Heart left ventricle (tissue), 16 donors: Measurements from ENCODE around the gene TTC29. TPM values are rescaled to one million over a fixed set of nuclear protein-coding genes. Genes with fewer than 3 reads are reported as not detected.
"Not testable (repeated sequence)": the region's sequence is repeated elsewhere in the genome, so short reads cannot be mapped to it uniquely, and the experiment has no call there.

Experiments
- ATAC-seq, 4 donors: fragments of 200-7000 bp; cut with Tn5 transposase; one replicate each; pipeline ENCODE4 v1.9.1; 2020 to 2022; ENCODE audit warnings: moderate library complexity in 4 of 4, mild to moderate bottlenecking in 3 of 4, moderate number of reproducible peaks in 1 of 4
- DNase-seq, 5 donors: peaks; one replicate each; pipeline ENCODE4 v3.0.0-alpha.2; 2020
- H3K27ac ChIP-seq, 12 donors: fragments of 200-600 bp; sonication (generic) in 4 of 12; one replicate each; pipeline versions ENCODE4 v1.5.0 to v1.8.0; 2016 to 2022; ENCODE audit warnings: mild to moderate bottlenecking in 2 of 12
- H3K27me3 ChIP-seq, 9 donors: fragments of 200-600 bp; sonication (generic) in 2 of 9; one replicate each; pipeline versions ENCODE4 v1.5.1 to v1.8.0; 2016 to 2022; ENCODE audit warnings: mild to moderate bottlenecking in 3 of 9
- H3K36me3 ChIP-seq, 9 donors: fragments of 200-600 bp; sonication (generic) in 2 of 9; one replicate each; pipeline versions ENCODE4 v1.5.0 to v1.8.0; 2018 to 2022; ENCODE audit warnings: mild to moderate bottlenecking in 2 of 9
- H3K4me1 ChIP-seq, 12 donors: fragments of 200-600 bp; sonication (generic) in 4 of 12; one replicate each; pipeline versions ENCODE4 v1.5.0 to v1.8.0; 2016 to 2022; ENCODE audit warnings: mild to moderate bottlenecking in 3 of 12
- H3K4me3 ChIP-seq, 12 donors: fragments of 200-600 bp; sonication (generic) in 4 of 12; one replicate each; pipeline versions ENCODE4 v1.5.0 to v1.8.0; 2017 to 2022; ENCODE audit warnings: mild to moderate bottlenecking in 9 of 12, moderate library complexity in 4 of 12
- H3K9me3 ChIP-seq, 12 donors: fragments of 200-600 bp; sonication (generic) in 4 of 12; one replicate each; pipeline versions ENCODE4 v1.5.0 to v1.8.0; 2016 to 2022; ENCODE audit warnings: mild to moderate bottlenecking in 1 of 12
- CTCF ChIP-seq, 12 donors: fragments of 200-600 bp; sonication (generic) in 4 of 12; IDR thresholded peaks; one replicate each; pipeline versions ENCODE4 v1.5.0 to v1.8.0; 2018 to 2022; ENCODE audit warnings: antibody characterized with exemption in 12 of 12, mild to moderate bottlenecking in 5 of 12
- POLR2A ChIP-seq, 2 donors: fragments of 450-650 bp; IDR thresholded peaks; one replicate each; pipeline ENCODE4 v1.6.1; 2017; ENCODE audit warnings: antibody characterized with exemption in 2 of 2, mild to moderate bottlenecking in 2 of 2, moderate library complexity in 2 of 2
- WGBS, 4 donors: extraction: QIAGEN DNeasy Blood & Tissue Kit in 2 of 4; methylation state at CpG; one replicate each; pipeline versions ENCODE4 v1.1.5 to v1.1.7; 2013 to 2018; 5-methylcytosine and 5-hydroxymethylcytosine counted together
- intact Hi-C, 10 donors: fragments of 100-400 bp; cut with DNase I; formaldehyde crosslinking; loops; one replicate each; pipeline versions ENCODE4 v1.11.1 to v1.14.2; 2022
- polyA plus RNA-seq, 2 donors: library from polyadenylated mRNA; stranded (reverse); fragments of 200-250 nt; gene quantifications; one replicate each; pipeline ENCODE4 v1.2.3, GENCODE V29; 2013
- total RNA-seq, 9 donors: library from RNA; depleted of rRNA in 2 of 9; stranded (reverse); fragments of >200 nt in 2 of 9; fragmentation: NEBNext Ultra II Directional in 3 of 9; extraction: Animal tissue kit (Norgen Biotek cat#: 25700) in 3 of 9; gene quantifications; one replicate each; pipeline versions ENCODE4 v1.1.0 to v1.2.4, GENCODE V29; 2016 to 2023
- donor health status: ischemic (EF 13 %, LVEDD 7.1; RV severe dilation, severe dysfunction).
- donor health status: healthy with polysubstance abuse.
- donor health status: DM: no; HTN: yes; CAD: no.
- donor health status: DM: no; HTN: no; CAD: no.
- donor health status: ischemic (EF 25% LVEDD 6.9; RV normal size, moderate dysfunction).
- donor health status: ischemic (EF 25% LVEDD 5.7; RV mildly dilated, moderate dysfunction).
- donor health status: healthy.
- donor health status: DM: yes; HTN: yes; CAD: no.
- donor health status: ischemic (EF 35%, LVEDD 5.7; RV mildly dilated, moderate dysfunction).
- donor health status: nonischemic (EF 11% LVEDD 7.7; RV severe dilation, severe dysfunction).
- donor health status: DM: yes; HTN: yes; CAD: no.
- donor health status: PGD.
- donor health status: ischemic (EF 29% LVEDD 5.4; RV normal size, mild dysfunction).
- donor health status: nonischemic (EF 23%, LVEDD 6.1; RV moderate dilation, normal function).

Gene TTC29
- total and polyA plus RNA-seq, 11 donors: 0.04 to 0.20 (median 0.14) TPM; not detected in 8

GRCh38 chr4:146833530-146833929 lies 112.1 kb downstream of the TTC29 start:
- DNase-seq: no peak
- Histone ChIP-seq H3K27ac (no peak overlapping the region), H3K27me3 (no peaks in the 10 kb centered on the region), H3K9me3 (no peaks in the 10 kb centered on the region), H3K4me3 (no peak overlapping the region), H3K36me3 (no peaks in the 10 kb centered on the region), H3K4me1 (no peaks in the 10 kb centered on the region)
- no peak for ATAC-seq
- no peak for TF ChIP-seq CTCF (IDR thresholded peaks at IDR 0.05)
- no peak for TF ChIP-seq POLR2A (IDR thresholded peaks at IDR 0.05)
- 65 to 69% (median 68%) methylated on average over 3 of the region's 3 CpGs for WGBS, 4 donors
- intact Hi-C loops: no loop called here

GRCh38 chr4:146822980-146823379 lies 122.7 kb downstream of the TTC29 start:
- not testable (repeated sequence) for H3K4me1 ChIP-seq, ATAC-seq
- 84 to 95% (median 88%) methylated on average over 1 of the region's 1 CpG for WGBS, 4 donors

GRCh38 chr4:146814750-146815149 lies 130.9 kb downstream of the TTC29 start:
- Histone ChIP-seq H3K9me3 (peaks cover 0 to 3% (median 0%) of the 10 kb centered on the region in 12 donors), H3K36me3 (no peaks in the 10 kb centered on the region), H3K4me3 (no peak overlapping the region), H3K27me3 (peaks cover 0 to 4% (median 0%) of the 10 kb centered on the region in 9 donors), H3K27ac (no peak overlapping the region), H3K4me1 (no peaks in the 10 kb centered on the region)
- intact Hi-C loops: no loop called here
- 61 to 64% (median 62%) methylated on average over 5 of the region's 5 CpGs for WGBS, 4 donors
- no peak for DNase-seq
- TF ChIP-seq CTCF (IDR thresholded peaks at IDR 0.05) (no peak), POLR2A (IDR thresholded peaks at IDR 0.05) (no peak)
- ATAC-seq: no peak

More at GRCh38 chr4:146822980-146823379, 122.7 kb downstream of the TTC29 start:
- DNase-seq, intact Hi-C loops, H3K27me3 ChIP-seq, H3K9me3 ChIP-seq, H3K36me3 ChIP-seq, H3K4me3 ChIP-seq, H3K27ac ChIP-seq: not testable (repeated sequence)

- intact Hi-C loops: no loop called here
- no peaks in the 10 kb centered on the region for H3K9me3 ChIP-seq
- TF ChIP-seq CTCF (IDR thresholded peaks at IDR 0.05): no peak
- no peak for TF ChIP-seq POLR2A (IDR thresholded peaks at IDR 0.05)
- no peak overlapping the region for H3K4me3 ChIP-seq
- H3K27me3 ChIP-seq: no peaks in the 10 kb centered on the region
- no peak for ATAC-seq
- H3K36me3 ChIP-seq: no peaks in the 10 kb centered on the region
- 33 to 38% (median 33%) methylated on average over 2 of the region's 2 CpGs for WGBS, 4 donors
- no peak overlapping the region for H3K27ac ChIP-seq
- DNase-seq: no peak
- no peaks in the 10 kb centered on the region for H3K4me1 ChIP-seq
Observed at GRCh38 chr4:146795711-146796110, 150.0 kb downstream of the TTC29 start.

GRCh38 chr4:146793727-146794126 lies 151.9 kb downstream of the TTC29 start:
- no peaks in the 10 kb centered on the region for H3K36me3 ChIP-seq
- H3K27me3 ChIP-seq: no peaks in the 10 kb centered on the region
- intact Hi-C loops: no loop called here
- no peak for DNase-seq
- no peak overlapping the region for H3K27ac ChIP-seq
- no peak for ATAC-seq
- H3K4me3 ChIP-seq: no peak overlapping the region
- H3K9me3 ChIP-seq: no peaks in the 10 kb centered on the region
- H3K4me1 ChIP-seq: no peaks in the 10 kb centered on the region
- TF ChIP-seq CTCF (IDR thresholded peaks at IDR 0.05) (no peak), POLR2A (IDR thresholded peaks at IDR 0.05) (no peak)
